Prostate gland (tissue), 2 donors: ENCODE data around the gene DTD2. TPM values are rescaled to one million over a fixed set of nuclear protein-coding genes. Genes with fewer than 3 reads are reported as not detected.
A peak's percentile ranks its signal among the peaks of the same experiment; 100 is the strongest.

Experiments
- DNase-seq: peaks from one replicate; pipeline ENCODE4 v3.0.0-alpha.2; 2019; ENCODE audit warnings: low spot score
- H3K27ac ChIP-seq, 2 donors: fragments of 200-600 bp; sonication (generic); 2 replicates each; pipeline ENCODE4 v1.5.1; 2017 to 2019
- H3K27me3 ChIP-seq: fragments of 200-600 bp; sonication (generic); replicated peaks from 2 replicates; pipeline ENCODE4 v1.5.1; 2019; ENCODE audit not compliant: insufficient read depth
- H3K36me3 ChIP-seq, 2 donors: fragments of 200-600 bp; sonication (generic); 1 replicate in 1 of 2; 2 replicates in 1 of 2; pipeline versions ENCODE4 v1.5.1 to v1.8.1; 2017 to 2019
- H3K4me1 ChIP-seq: fragments of 200-600 bp; sonication (generic); replicated peaks from 2 replicates; pipeline ENCODE4 v1.5.1; 2019
- H3K4me3 ChIP-seq, 2 donors: fragments of 200-600 bp; sonication (generic); 2 replicates each; pipeline ENCODE4 v1.5.1; 2017 to 2019
- H3K9me3 ChIP-seq: fragments of 200-600 bp; sonication (generic); 2 replicates; pipeline ENCODE4 v1.5.1; 2017
- POLR2A ChIP-seq: fragments of 450-650 bp; IDR thresholded peaks from one replicate; pipeline ENCODE4 v1.6.1; 2016; ENCODE audit warnings: antibody characterized with exemption, mild to moderate bottlenecking
- POLR2AphosphoS5 ChIP-seq: sonication (generic); formaldehyde crosslinking; IDR thresholded peaks from one replicate; pipeline ENCODE4 v1.6.1; 2017; ENCODE audit warnings: antibody characterized with exemption
- WGBS: methylation state at CpG from one replicate; pipeline ENCODE4 v1.1.5; 2018; 5-methylcytosine and 5-hydroxymethylcytosine counted together
- intact Hi-C: fragments of 100-400 bp; cut with DNase I; formaldehyde crosslinking; loops from one replicate; pipeline ENCODE4 v1.14.2; 2022
- total RNA-seq, 2 donors: library from RNA; depleted of rRNA; stranded (reverse); fragments of >200 nt; gene quantifications; one replicate each; pipeline ENCODE4 v1.1.0, GENCODE V29; 2016
- TF ChIP-seq, protein P1 (sequence below), 4 experiments: fragments of 200-600 bp in 2 of 4; fragments of 450-650 bp in 2 of 4; sonication (generic) in 2 of 4; IDR thresholded peaks; 1 replicate in 3 of 4; 2 replicates in 1 of 4; pipeline ENCODE4 v1.5.1; 2016 to 2019; ENCODE audit warnings: antibody characterized with exemption in 4 of 4, mild to moderate bottlenecking in 2 of 4, moderate library complexity in 2 of 4

The DTD2 gene
- total RNA-seq, 2 donors from 2014 or later, result 32.0 to 41.1 TPM

GRCh38 chr14:31426663-31427062 lies 30.6 kb downstream of the DTD2 start:
- H3K9me3 ChIP-seq, result no peaks in the 10 kb centered on the region
- 61% methylated on average over 2 of the region's 2 CpGs for WGBS
- no peak overlapping the region for H3K27ac ChIP-seq
- H3K27me3 ChIP-seq, result no peaks in the 10 kb centered on the region
- no peaks in the 10 kb centered on the region for H3K4me1 ChIP-seq
- DNase-seq, result no peak
- no peaks in the 10 kb centered on the region for H3K36me3 ChIP-seq
- H3K4me3 ChIP-seq, result no peak overlapping the region
- intact Hi-C loops, result no loop called here
- no peak for TF ChIP-seq POLR2A
- TF ChIP-seq POLR2AphosphoS5, result no peak
- TF ChIP-seq, protein P1, sequence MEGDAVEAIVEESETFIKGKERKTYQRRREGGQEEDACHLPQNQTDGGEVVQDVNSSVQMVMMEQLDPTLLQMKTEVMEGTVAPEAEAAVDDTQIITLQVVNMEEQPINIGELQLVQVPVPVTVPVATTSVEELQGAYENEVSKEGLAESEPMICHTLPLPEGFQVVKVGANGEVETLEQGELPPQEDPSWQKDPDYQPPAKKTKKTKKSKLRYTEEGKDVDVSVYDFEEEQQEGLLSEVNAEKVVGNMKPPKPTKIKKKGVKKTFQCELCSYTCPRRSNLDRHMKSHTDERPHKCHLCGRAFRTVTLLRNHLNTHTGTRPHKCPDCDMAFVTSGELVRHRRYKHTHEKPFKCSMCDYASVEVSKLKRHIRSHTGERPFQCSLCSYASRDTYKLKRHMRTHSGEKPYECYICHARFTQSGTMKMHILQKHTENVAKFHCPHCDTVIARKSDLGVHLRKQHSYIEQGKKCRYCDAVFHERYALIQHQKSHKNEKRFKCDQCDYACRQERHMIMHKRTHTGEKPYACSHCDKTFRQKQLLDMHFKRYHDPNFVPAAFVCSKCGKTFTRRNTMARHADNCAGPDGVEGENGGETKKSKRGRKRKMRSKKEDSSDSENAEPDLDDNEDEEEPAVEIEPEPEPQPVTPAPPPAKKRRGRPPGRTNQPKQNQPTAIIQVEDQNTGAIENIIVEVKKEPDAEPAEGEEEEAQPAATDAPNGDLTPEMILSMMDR (IDR thresholded peaks at IDR 0.05), result no peak

DNA sequence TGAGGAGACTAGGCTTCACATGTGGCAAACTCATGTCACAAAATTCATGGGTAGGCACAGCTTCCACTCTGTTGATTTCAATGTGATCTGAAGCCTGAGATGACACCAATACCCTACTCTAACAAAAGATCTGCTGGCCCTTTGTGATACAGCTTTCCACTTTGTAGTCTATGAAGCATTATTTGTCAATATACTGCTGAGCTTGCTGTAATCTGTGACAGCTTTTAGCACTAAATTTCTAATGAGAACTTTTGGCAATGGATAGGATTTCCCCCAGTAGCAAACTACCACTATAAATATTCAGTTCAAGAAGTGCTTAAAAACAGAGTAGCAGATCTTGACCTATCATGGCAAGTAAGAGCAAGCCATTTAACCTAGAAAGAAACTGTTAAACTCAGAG lies 31.4 kb downstream of the DTD2 start:
- no peaks in the 10 kb centered on the region for H3K9me3 ChIP-seq
- no peak overlapping the region for H3K27ac ChIP-seq
- H3K36me3 ChIP-seq, result no peaks in the 10 kb centered on the region
- no peaks in the 10 kb centered on the region for H3K4me1 ChIP-seq
- H3K4me3 ChIP-seq, result no peak overlapping the region
- no peaks in the 10 kb centered on the region for H3K27me3 ChIP-seq
- TF ChIP-seq POLR2AphosphoS5, result no peak
- TF ChIP-seq POLR2A, result no peak
- TF ChIP-seq, protein P1 (IDR thresholded peaks at IDR 0.05), result no peak
- intact Hi-C loops, result no loop called here
- no peak for DNase-seq

DNA sequence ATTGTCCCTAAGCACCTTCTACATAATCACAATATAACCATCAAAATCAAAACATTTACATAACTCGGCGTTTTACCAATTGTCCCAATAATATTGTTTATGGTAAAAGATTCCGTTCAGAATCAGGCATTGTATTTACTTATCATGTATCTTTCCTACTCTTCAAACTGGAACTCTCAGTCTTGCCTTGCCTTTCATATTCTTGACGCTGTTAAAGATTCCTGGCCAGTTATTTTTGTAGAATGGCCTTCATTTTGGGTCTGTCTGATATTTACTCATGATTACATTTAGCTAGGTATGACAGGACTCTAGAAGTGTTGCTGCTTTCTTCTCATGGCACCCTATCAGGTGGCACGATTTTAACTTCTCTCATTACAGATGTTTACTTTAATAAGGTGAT lies 36.1 kb downstream of the DTD2 start:
- Histone ChIP-seq H3K27me3 (no peaks in the 10 kb centered on the region), H3K4me1 (no peaks in the 10 kb centered on the region), H3K27ac (no peak overlapping the region), H3K4me3 (no peak overlapping the region), H3K36me3 (no peaks in the 10 kb centered on the region), H3K9me3 (no peaks in the 10 kb centered on the region)
- no peak for DNase-seq
- intact Hi-C loops, result no loop called here
- TF ChIP-seq POLR2A, result no peak
- TF ChIP-seq, protein P1 (IDR thresholded peaks at IDR 0.05), result no peak
- 83% methylated on average over 5 of the region's 5 CpGs for WGBS

DNA sequence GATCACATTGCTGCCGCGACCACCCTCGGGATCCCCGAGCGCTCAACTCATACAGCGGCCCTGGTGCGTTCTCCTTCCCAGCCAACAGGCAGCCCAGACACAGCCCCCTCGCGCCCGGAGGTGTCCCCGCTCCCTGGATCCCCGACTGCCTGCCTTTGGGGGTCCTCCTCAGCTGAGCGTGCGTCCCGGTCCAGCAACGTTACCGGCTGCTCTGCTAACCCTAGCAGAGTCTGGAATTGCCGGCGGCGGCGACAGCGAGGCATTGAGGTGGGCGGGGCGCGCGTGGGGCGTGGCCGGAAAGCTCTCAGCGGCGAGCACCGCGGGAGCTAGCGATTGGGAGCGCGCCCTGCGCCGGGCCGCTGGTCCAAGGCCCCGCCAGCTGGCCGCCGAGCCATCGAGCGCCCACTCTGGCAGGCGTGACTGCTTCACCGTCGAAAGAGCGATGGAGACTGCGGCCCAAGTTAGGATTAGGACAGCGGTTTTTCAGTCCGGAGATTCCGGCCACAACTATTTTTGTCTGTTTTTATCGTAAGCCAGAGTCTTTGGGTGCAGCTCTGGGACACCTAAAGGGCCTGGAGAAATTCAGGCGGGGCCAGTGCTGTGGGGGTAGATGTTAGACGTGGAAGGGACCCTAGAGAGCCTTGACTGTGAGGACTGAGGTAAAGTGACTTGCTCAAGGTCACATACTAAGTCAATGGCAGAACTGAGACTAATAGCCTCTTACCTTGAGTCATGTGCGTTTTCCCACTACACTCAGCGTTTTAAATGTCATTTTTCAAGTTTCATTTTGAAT lies 36.8 kb downstream of the DTD2 start, which contains the start of gene HEATR5A:
HEATR5A (minus strand) TSS at position 232 of the 793 bp plus-strand sequence. CDS start 17,575 bp downstream, outside the sequence.
- peak; percentile 92 for DNase-seq
- WGBS, result 5% methylated on average over 39 of the region's 56 CpGs
- Histone ChIP-seq H3K27me3 (no peaks in the 10 kb centered on the region), H3K4me1 (no peaks in the 10 kb centered on the region), H3K36me3 (no peaks in the 10 kb centered on the region), H3K9me3 (no peaks in the 10 kb centered on the region), H3K4me3 (peak within 1 kb of the TSS; percentile 72 to 90), H3K27ac (peak within 1 kb of the TSS; percentile 77 to 79)
- intact Hi-C loops, result no loop called here
- TF ChIP-seq, protein P1 (IDR thresholded peaks at IDR 0.05), result no peak
- TF ChIP-seq POLR2AphosphoS5, result peak; percentile 90
- TF ChIP-seq POLR2A, result peak; percentile 90

GRCh38 chr14:31419967-31420318 lies 37.4 kb downstream of the DTD2 start:
- Histone ChIP-seq H3K27ac (peak overlapping the region; percentile 77 to 79), H3K4me3 (peak overlapping the region; percentile 72 to 90), H3K4me1 (no peaks in the 10 kb centered on the region), H3K9me3 (no peaks in the 10 kb centered on the region), H3K36me3 (no peaks in the 10 kb centered on the region), H3K27me3 (no peaks in the 10 kb centered on the region)
- TF ChIP-seq, protein P1 (IDR thresholded peaks at IDR 0.05), result no peak
- no peak for TF ChIP-seq POLR2AphosphoS5
- TF ChIP-seq POLR2A, result no peak
- peak; percentile 28 for DNase-seq
- WGBS, result under 1% methylated on average over 33 of the region's 33 CpGs
- intact Hi-C loops, result no loop called here
